ENCODE data around the gene CD74. TPM values are rescaled to one million over a fixed set of nuclear protein-coding genes. Genes with fewer than 3 reads are reported as not detected.
A peak's percentile ranks its signal among the peaks of the same experiment; 100 is the strongest.

The CD74 gene
- total and polyA plus RNA-seq, 4 experiments from 2014 or later = 178 to 703 (median 238) TPM

GRCh38 chr5:150441813-150442698 is 29.3 kb upstream of the CD74 start:
- POLR2A ChIA-PET (ENCODE audit: partially characterized antibody) = interaction anchor here (1.4 kb wide), 1 partner anchor 31 kb away, joined by 5 read pairs; no protein-coding TSS in a partner anchor
- Mint-ChIP-seq H3K27me3 (no peaks in the 10 kb centered on the region), H3K27ac (peak overlapping the region in 4 of 7 donors; percentile 18 to 60 (median 44)), H3K9me3 (peaks cover 0 to 4% (median 0%) of the 10 kb centered on the region in 8 donors), H3K36me3 (peaks cover 31 to 49% of the 10 kb centered on the region in 2 donors), H3K4me3 (no peak overlapping the region), H3K4me1 (peaks cover 7 to 26% (median 11%) of the 10 kb centered on the region in 4 donors)
- DNase-seq = no peak
- H3K27ac ChIP-seq (ENCODE audit: low read depth, low read length) = no peak overlapping the region
- H3K4me3 ChIP-seq (ENCODE audit: low read length in 2 of 2) = no peak overlapping the region
- CTCF ChIA-PET (ENCODE audit: partially characterized antibody) = no interaction called here
- intact Hi-C loops (cut with micrococcal nuclease) = no loop called here
- peaks cover 10% of the 10 kb centered on the region for H3K4me1 ChIP-seq (ENCODE audit: insufficient read depth, low read length)
- no peaks in the 10 kb centered on the region for H3K9me3 ChIP-seq (ENCODE audit: control insufficient read depth in 1 of 2, low read length in 2 of 2)
- H3K27me3 ChIP-seq (ENCODE audit: insufficient read depth, low read length) = no peaks in the 10 kb centered on the region
- peaks cover 42% of the 10 kb centered on the region for H3K36me3 ChIP-seq (ENCODE audit: insufficient read depth, low read length)

- peaks cover 22 to 40% of the 10 kb centered on the region in 2 donors for H3K36me3 Mint-ChIP-seq
- H3K9me3 Mint-ChIP-seq = peaks cover 0 to 4% (median 0%) of the 10 kb centered on the region in 8 donors
- Histone ChIP-seq H3K4me1 (ENCODE audit: insufficient read depth, low read length) (peaks cover 6% of the 10 kb centered on the region), H3K27me3 (ENCODE audit: insufficient read depth, low read length) (no peaks in the 10 kb centered on the region), H3K4me3 (ENCODE audit: low read length in 2 of 2) (no peak overlapping the region), H3K9me3 (ENCODE audit: control insufficient read depth in 1 of 2, low read length in 2 of 2) (no peaks in the 10 kb centered on the region), H3K36me3 (ENCODE audit: insufficient read depth, low read length) (peaks cover 33% of the 10 kb centered on the region), H3K27ac (ENCODE audit: low read depth, low read length) (no peak overlapping the region)
- intact Hi-C loops (cut with micrococcal nuclease) = no loop called here
- peaks cover 7 to 24% (median 9%) of the 10 kb centered on the region in 4 donors for H3K4me1 Mint-ChIP-seq
- ChIA-PET CTCF (ENCODE audit: partially characterized antibody) (no interaction called here), POLR2A (ENCODE audit: partially characterized antibody) (interaction anchor here (1.4 to 1.5 kb wide), 2 partner anchors 28 to 30 kb away, joined by 5 to 6 read pairs; partner anchors contain the start of gene CD74)
- no peak for DNase-seq
- no peaks in the 10 kb centered on the region for H3K27me3 Mint-ChIP-seq
- H3K4me3 Mint-ChIP-seq = no peak overlapping the region
- peak overlapping the region in 5 of 7 donors; percentile 33 to 78 (median 49) for H3K27ac Mint-ChIP-seq
Measured at GRCh38 chr5:150440948-150441812, 28.5 kb upstream of the CD74 start.

- Histone ChIP-seq H3K4me1 (ENCODE audit: insufficient read depth, low read length) (peaks cover 8% of the 10 kb centered on the region), H3K27ac (ENCODE audit: low read depth, low read length) (no peak overlapping the region), H3K36me3 (ENCODE audit: insufficient read depth, low read length) (peaks cover 11% of the 10 kb centered on the region), H3K27me3 (ENCODE audit: insufficient read depth, low read length) (no peaks in the 10 kb centered on the region), H3K9me3 (ENCODE audit: control insufficient read depth in 1 of 2, low read length in 2 of 2) (no peaks in the 10 kb centered on the region), H3K4me3 (ENCODE audit: low read length in 2 of 2) (no peak overlapping the region)
- Mint-ChIP-seq H3K4me3 (peak overlapping the region in 1 of 8 donors; percentile 48), H3K36me3 (peaks cover 9 to 27% of the 10 kb centered on the region in 2 donors), H3K27ac (peak overlapping the region in 1 of 7 donors; percentile 86), H3K27me3 (no peaks in the 10 kb centered on the region), H3K9me3 (peaks cover 0 to 4% (median 0%) of the 10 kb centered on the region in 8 donors), H3K4me1 (peaks cover 7 to 17% (median 10%) of the 10 kb centered on the region in 4 donors)
- POLR2A ChIA-PET (ENCODE audit: partially characterized antibody) = interaction anchor here (1.2 to 1.3 kb wide), 2 partner anchors 11 to 30 kb away, joined by 4 read pairs; partner anchors contain the start of gene RPS14
- intact Hi-C loops (cut with micrococcal nuclease) = no loop called here
- CTCF ChIA-PET (ENCODE audit: partially characterized antibody) = interaction anchor here (0.7 to 5.8 kb wide), 8 partner anchors 9 to 281 kb away, joined by 3 to 30 read pairs (median 4); partner anchors contain the start of genes CD74 and RPS14
- DNase-seq = no peak
Measured at GRCh38 chr5:150438873-150439546, 26.3 kb upstream of the CD74 start.

GRCh38 chr5:150436141-150436680 is 23.5 kb upstream of the CD74 start:
- intact Hi-C loops (cut with micrococcal nuclease) = loop anchor here (1.0 kb wide), 5 partner anchors 13 to 218 kb away; partner anchors contain the start of genes CD74, RPS14 and TCOF1
- peak overlapping the region; percentile 14 to 92 (median 90) for H3K27ac Mint-ChIP-seq
- H3K4me3 Mint-ChIP-seq = peak overlapping the region; percentile 39 to 80 (median 67)
- peak; percentile 86 to 92 (median 88) for DNase-seq
- Histone ChIP-seq H3K9me3 (ENCODE audit: control insufficient read depth in 1 of 2, low read length in 2 of 2) (no peaks in the 10 kb centered on the region), H3K27ac (ENCODE audit: low read depth, low read length) (no peak overlapping the region), H3K27me3 (ENCODE audit: insufficient read depth, low read length) (no peaks in the 10 kb centered on the region), H3K4me3 (ENCODE audit: low read length in 2 of 2) (no peak overlapping the region), H3K36me3 (ENCODE audit: insufficient read depth, low read length) (no peaks in the 10 kb centered on the region), H3K4me1 (ENCODE audit: insufficient read depth, low read length) (peaks cover 8% of the 10 kb centered on the region)
- H3K27me3 Mint-ChIP-seq = no peaks in the 10 kb centered on the region
- peaks cover 0 to 4% of the 10 kb centered on the region in 2 donors for H3K36me3 Mint-ChIP-seq
- ChIA-PET POLR2A (ENCODE audit: partially characterized antibody) (interaction anchor here (1.0 to 1.9 kb wide), 3 partner anchors 13 to 26 kb away, joined by 5 to 14 read pairs (median 9); partner anchors contain the start of genes CD74 and RPS14), CTCF (ENCODE audit: partially characterized antibody) (interaction anchor here (0.5 to 5.9 kb wide), 19 partner anchors 9 to 273 kb away, joined by 3 to 48 read pairs (median 5); partner anchors contain the start of genes CD74 and RPS14)
- H3K9me3 Mint-ChIP-seq = no peaks in the 10 kb centered on the region
- peaks cover 6 to 10% (median 8%) of the 10 kb centered on the region in 4 donors for H3K4me1 Mint-ChIP-seq

- Histone ChIP-seq H3K4me1 (ENCODE audit: insufficient read depth, low read length) (peaks cover 8% of the 10 kb centered on the region), H3K27me3 (ENCODE audit: insufficient read depth, low read length) (no peaks in the 10 kb centered on the region), H3K9me3 (ENCODE audit: control insufficient read depth in 1 of 2, low read length in 2 of 2) (no peaks in the 10 kb centered on the region), H3K27ac (ENCODE audit: low read depth, low read length) (no peak overlapping the region), H3K4me3 (ENCODE audit: low read length in 2 of 2) (no peak overlapping the region), H3K36me3 (ENCODE audit: insufficient read depth, low read length) (no peaks in the 10 kb centered on the region)
- intact Hi-C loops (cut with micrococcal nuclease) = no loop called here
- no peak overlapping the region for H3K4me3 Mint-ChIP-seq
- H3K27me3 Mint-ChIP-seq = no peaks in the 10 kb centered on the region
- H3K36me3 Mint-ChIP-seq = no peaks in the 10 kb centered on the region
- POLR2A ChIA-PET (ENCODE audit: partially characterized antibody) = no interaction called here
- peaks cover 6 to 10% (median 8%) of the 10 kb centered on the region in 4 donors for H3K4me1 Mint-ChIP-seq
- no peak for DNase-seq
- H3K27ac Mint-ChIP-seq = no peak overlapping the region
- CTCF ChIA-PET (ENCODE audit: partially characterized antibody) = interaction anchor here (0.6 to 5.9 kb wide), 7 partner anchors 15 to 204 kb away, joined by 3 to 48 read pairs (median 5); partner anchors contain the start of genes CD74 and RPS14
- H3K9me3 Mint-ChIP-seq = no peaks in the 10 kb centered on the region
Measured at GRCh38 chr5:150434464-150434863, 21.8 kb upstream of the CD74 start.

- Histone ChIP-seq H3K4me1 (ENCODE audit: insufficient read depth, low read length) (peaks cover 8% of the 10 kb centered on the region), H3K27ac (ENCODE audit: low read depth, low read length) (no peak overlapping the region), H3K4me3 (ENCODE audit: low read length in 2 of 2) (no peak overlapping the region), H3K9me3 (ENCODE audit: control insufficient read depth in 1 of 2, low read length in 2 of 2) (no peaks in the 10 kb centered on the region), H3K36me3 (ENCODE audit: insufficient read depth, low read length) (no peaks in the 10 kb centered on the region), H3K27me3 (ENCODE audit: insufficient read depth, low read length) (no peaks in the 10 kb centered on the region)
- peaks cover 6 to 9% (median 7%) of the 10 kb centered on the region in 4 donors for H3K4me1 Mint-ChIP-seq
- no peaks in the 10 kb centered on the region for H3K36me3 Mint-ChIP-seq
- no peaks in the 10 kb centered on the region for H3K27me3 Mint-ChIP-seq
- no peak overlapping the region for H3K4me3 Mint-ChIP-seq
- DNase-seq = no peak
- no peaks in the 10 kb centered on the region for H3K9me3 Mint-ChIP-seq
- intact Hi-C loops (cut with micrococcal nuclease) = no loop called here
- CTCF ChIA-PET (ENCODE audit: partially characterized antibody) = no interaction called here
- H3K27ac Mint-ChIP-seq = no peak overlapping the region
- POLR2A ChIA-PET (ENCODE audit: partially characterized antibody) = no interaction called here
Measured at GRCh38 chr5:150431574-150431973, 18.9 kb upstream of the CD74 start.

All from CD4-positive, alpha-beta memory T cell (primary cell).